SIG-M5 treated with dmso at 0.1 percent for 504 hours (cell line): ENCODE measurements around the gene MMRN2.
"Not testable (repeated sequence)": the region's sequence is repeated elsewhere in the genome, so short reads cannot be mapped to it uniquely, and the experiment has no call there.

Source experiments
- DNase-seq: peaks from one replicate; lab custom pipeline; 2025; ENCODE audit not compliant: unreplicated experiment; lab: John Stamatoyannopoulos, UW

Gene MMRN2

GRCh38 chr10:86957471-86958115, at the start of gene MMRN2:
Gene MMRN2 (minus strand): TSS chr10:86957615. CDS start chr10:86957541, 74 bp downstream.
- no peak for DNase-seq

GRCh38 chr10:87007124-87007523, 49.7 kb upstream of the MMRN2 start:
- DNase-seq: not testable (repeated sequence)

- DNase-seq: no peak
Measured at GRCh38 chr10:87000491-87000890, 43.1 kb upstream of the MMRN2 start.

- peak; percentile 26 for DNase-seq
Measured at GRCh38 chr10:86999802-87000403, 42.5 kb upstream of the MMRN2 start.

GRCh38 chr10:86992929-86993328, 35.5 kb upstream of the MMRN2 start:
- DNase-seq: no peak

- no peak for DNase-seq
Measured at GRCh38 chr10:86992456-86992855, 35.0 kb upstream of the MMRN2 start.

- DNase-seq: not testable (repeated sequence)
Measured at GRCh38 chr10:86991362-86991761, 33.9 kb upstream of the MMRN2 start.

- no peak for DNase-seq
Measured at GRCh38 chr10:86988520-86988919, 31.1 kb upstream of the MMRN2 start.

GRCh38 chr10:86984498-86984897, 27.1 kb upstream of the MMRN2 start:
- not testable (repeated sequence) for DNase-seq

- DNase-seq: no peak
Measured at GRCh38 chr10:86981716-86982115, 24.3 kb upstream of the MMRN2 start.

GRCh38 chr10:86981020-86981419, 23.6 kb upstream of the MMRN2 start:
- DNase-seq: not testable (repeated sequence)

GRCh38 chr10:86979977-86980448, 22.6 kb upstream of the MMRN2 start:
- no peak for DNase-seq

- no peak for DNase-seq
Measured at GRCh38 chr10:86979296-86979818, 21.9 kb upstream of the MMRN2 start.

GRCh38 chr10:86978457-86978856, 21.0 kb upstream of the MMRN2 start:
- DNase-seq: not testable (repeated sequence)

- no peak for DNase-seq
Measured at GRCh38 chr10:86976362-86977056, 19.1 kb upstream of the MMRN2 start.

- no peak for DNase-seq
Measured at GRCh38 chr10:86974484-86974883, 17.1 kb upstream of the MMRN2 start.

GRCh38 chr10:86972613-86973380, 15.4 kb upstream of the MMRN2 start:
- DNase-seq: no peak

GRCh38 chr10:86971232-86971991, 14.0 kb upstream of the MMRN2 start:
- peak; percentile 68 for DNase-seq

GRCh38 chr10:86970982-86971231, 13.5 kb upstream of the MMRN2 start:
- DNase-seq: no peak

GRCh38 chr10:86970162-86970981, 13.0 kb upstream of the MMRN2 start:
- DNase-seq: no peak
